ENCODE results near the gene GAD1.

The GAD1 gene

GRCh38 chr2:170815311-170815710, 1.4 kb upstream of the GAD1 start:
- TF ChIP-seq EP300 (IDR thresholded peaks at IDR 0.05; ENCODE audit: borderline replicate concordance): no peak
- no peak for TF ChIP-seq EGR1 (IDR thresholded peaks at IDR 0.05)
- TF ChIP-seq CEBPB (IDR thresholded peaks at IDR 0.05): no peak
- TF ChIP-seq TAF1 (IDR thresholded peaks at IDR 0.05; ENCODE audit: low read depth): no peak
- no peak for TF ChIP-seq RAD21 (IDR thresholded peaks at IDR 0.05; ENCODE audit: low read depth)
- no peak for TF ChIP-seq MAX (IDR thresholded peaks at IDR 0.05)
- no peak for TF ChIP-seq CREB1 (IDR thresholded peaks at IDR 0.05; ENCODE audit: low read depth)
- TF ChIP-seq REST (IDR thresholded peaks at IDR 0.05; ENCODE audit: low read depth): no peak
- no peak for TF ChIP-seq ZBTB7A (IDR thresholded peaks at IDR 0.05; ENCODE audit: low read depth)
- TF ChIP-seq FOXM1 (IDR thresholded peaks at IDR 0.05; ENCODE audit: borderline replicate concordance, low read depth): no peak
- no peak for TF ChIP-seq YY1 (IDR thresholded peaks at IDR 0.05; ENCODE audit: low read depth)
- no peak for TF ChIP-seq TEAD4 (IDR thresholded peaks at IDR 0.05)
- no peak for TF ChIP-seq TCF12 (IDR thresholded peaks at IDR 0.05; ENCODE audit: low read depth)

- TF ChIP-seq ZBTB7A (IDR thresholded peaks at IDR 0.05; ENCODE audit: low read depth) (0 out of 2 replicates have a peak, but pooled peaks have one; percentile 26), EP300 (IDR thresholded peaks at IDR 0.05; ENCODE audit: borderline replicate concordance) (no peak), REST (IDR thresholded peaks at IDR 0.05; ENCODE audit: low read depth) (peak; percentile 44), RAD21 (IDR thresholded peaks at IDR 0.05; ENCODE audit: low read depth) (peak; percentile 91), TCF12 (IDR thresholded peaks at IDR 0.05; ENCODE audit: low read depth) (0 out of 2 replicates have a peak, but pooled peaks have one; percentile 14)
Measured at GRCh38 chr2:170815746-170816503, 762 bp upstream of the GAD1 start.

- TF ChIP-seq ZBTB7A (IDR thresholded peaks at IDR 0.05; ENCODE audit: low read depth): peak; percentile 25; the same call in 1 of the 2 replicates
- no peak for TF ChIP-seq CREB1 (IDR thresholded peaks at IDR 0.05; ENCODE audit: low read depth)
- TF ChIP-seq TEAD4 (IDR thresholded peaks at IDR 0.05): no peak
- 0 out of 2 replicates have a peak, but pooled peaks have one; percentile 16 for TF ChIP-seq YY1 (IDR thresholded peaks at IDR 0.05; ENCODE audit: low read depth)
- TF ChIP-seq EP300 (IDR thresholded peaks at IDR 0.05; ENCODE audit: borderline replicate concordance): no peak
- no peak for TF ChIP-seq REST (IDR thresholded peaks at IDR 0.05; ENCODE audit: low read depth)
- TF ChIP-seq USF1 (IDR thresholded peaks at IDR 0.05): no peak
- 0 out of 2 replicates have a peak, but pooled peaks have one; percentile 7 for TF ChIP-seq TAF1 (IDR thresholded peaks at IDR 0.05; ENCODE audit: low read depth)
Measured at GRCh38 chr2:170817093-170818035, 677 bp downstream of the GAD1 start.

- no peak for TF ChIP-seq ZBTB7A (IDR thresholded peaks at IDR 0.05; ENCODE audit: low read depth)
- TF ChIP-seq RAD21 (IDR thresholded peaks at IDR 0.05; ENCODE audit: low read depth): no peak
- no peak for TF ChIP-seq EGR1 (IDR thresholded peaks at IDR 0.05)
- TF ChIP-seq FOXM1 (IDR thresholded peaks at IDR 0.05; ENCODE audit: borderline replicate concordance, low read depth): no peak
- TF ChIP-seq EP300 (IDR thresholded peaks at IDR 0.05; ENCODE audit: borderline replicate concordance): no peak
- no peak for TF ChIP-seq TEAD4 (IDR thresholded peaks at IDR 0.05)
- no peak for TF ChIP-seq CREB1 (IDR thresholded peaks at IDR 0.05; ENCODE audit: low read depth)
- TF ChIP-seq NFIC (IDR thresholded peaks at IDR 0.05): no peak
- TF ChIP-seq CEBPB (IDR thresholded peaks at IDR 0.05): no peak
- no peak for TF ChIP-seq TAF1 (IDR thresholded peaks at IDR 0.05; ENCODE audit: low read depth)
- no peak for TF ChIP-seq YY1 (IDR thresholded peaks at IDR 0.05; ENCODE audit: low read depth)
- no peak for TF ChIP-seq MAX (IDR thresholded peaks at IDR 0.05)
- TF ChIP-seq TCF12 (IDR thresholded peaks at IDR 0.05; ENCODE audit: low read depth): no peak
- TF ChIP-seq USF1 (IDR thresholded peaks at IDR 0.05): no peak
- TF ChIP-seq REST (IDR thresholded peaks at IDR 0.05; ENCODE audit: low read depth): no peak
Measured at GRCh38 chr2:170818036-170818751, 1.5 kb downstream of the GAD1 start.
